Duodenal mucosa (tissue), 2 donors: ENCODE measurements around the gene PMIS2.

ENCODE experiments used
- H3K27ac ChIP-seq: one replicate; pipeline ENCODE4 v1.7.0; 2013; ENCODE audit warnings: low read depth, low read length
- H3K27me3 ChIP-seq, 2 donors: one replicate each; pipeline ENCODE4 v1.7.0; 2013; ENCODE audit warnings: low read length in 2 of 2, control low read depth in 1 of 2; ENCODE audit not compliant: insufficient read depth in 2 of 2, control insufficient read depth in 1 of 2
- H3K36me3 ChIP-seq, 2 donors: one replicate each; pipeline ENCODE4 v1.7.0; 2013; ENCODE audit warnings: low read length in 2 of 2, control low read depth in 1 of 2; ENCODE audit not compliant: insufficient read depth in 2 of 2, control insufficient read depth in 1 of 2
- H3K4me1 ChIP-seq, 2 donors: one replicate each; pipeline ENCODE4 v1.7.0; 2013; ENCODE audit warnings: low read length in 2 of 2, control low read depth in 1 of 2; ENCODE audit not compliant: insufficient read depth in 2 of 2, control insufficient read depth in 1 of 2
- H3K4me3 ChIP-seq, 2 donors: one replicate each; pipeline ENCODE4 v1.7.0; 2013; ENCODE audit warnings: low read length in 2 of 2, low read depth in 1 of 2
- H3K9ac ChIP-seq, 2 donors: one replicate each; pipeline ENCODE4 v1.7.0; 2013; ENCODE audit warnings: low read length in 2 of 2, low read depth in 1 of 2
- H3K9me3 ChIP-seq, 2 donors: one replicate each; pipeline ENCODE4 v1.7.0; 2013; ENCODE audit warnings: low read length in 2 of 2, control low read depth in 1 of 2; ENCODE audit not compliant: control insufficient read depth in 1 of 2

PMIS2 gene

GRCh38 chr19:35628264-35628564, 42.2 kb downstream of the PMIS2 start:
- no peaks in the 10 kb centered on the region for H3K27me3 ChIP-seq
- peak overlapping the region; percentile 80 for H3K27ac ChIP-seq
- H3K36me3 ChIP-seq: peaks cover 10 to 27% of the 10 kb centered on the region in 2 donors
- H3K9ac ChIP-seq: peak overlapping the region; percentile 84 to 85
- H3K4me1 ChIP-seq: peaks cover 9 to 11% of the 10 kb centered on the region in 2 donors
- no peaks in the 10 kb centered on the region for H3K9me3 ChIP-seq
- H3K4me3 ChIP-seq: peak overlapping the region; percentile 83 to 93

GRCh38 chr19:35628565-35629331, 42.8 kb downstream of the PMIS2 start, which contains the start of gene RBM42:
RBM42 (plus strand) TSS chr19:35629036; CDS start chr19:35629154, 118 bp downstream.
- Histone ChIP-seq H3K9ac (peak within 1 kb of the TSS; percentile 85 to 93), H3K9me3 (no peaks in the 10 kb centered on the region), H3K4me3 (peak within 1 kb of the TSS; percentile 83 to 93), H3K27me3 (no peaks in the 10 kb centered on the region), H3K4me1 (peaks cover 9 to 11% of the 10 kb centered on the region in 2 donors), H3K27ac (peak within 1 kb of the TSS; percentile 80), H3K36me3 (peaks cover 10 to 32% of the 10 kb centered on the region in 2 donors)

GRCh38 chr19:35629332-35629633, 43.3 kb downstream of the PMIS2 start:
- Histone ChIP-seq H3K27me3 (no peaks in the 10 kb centered on the region), H3K4me1 (peaks cover 9 to 11% of the 10 kb centered on the region in 2 donors), H3K4me3 (peak overlapping the region; percentile 83 to 93), H3K27ac (peak overlapping the region; percentile 63), H3K9ac (peak overlapping the region; percentile 85 to 93), H3K9me3 (no peaks in the 10 kb centered on the region), H3K36me3 (peaks cover 13 to 37% of the 10 kb centered on the region in 2 donors)

- H3K4me3 ChIP-seq: no peak overlapping the region
- H3K27me3 ChIP-seq: no peaks in the 10 kb centered on the region
- no peak overlapping the region for H3K9ac ChIP-seq
- no peaks in the 10 kb centered on the region for H3K9me3 ChIP-seq
- H3K4me1 ChIP-seq: peaks cover 5 to 7% of the 10 kb centered on the region in 2 donors
- H3K36me3 ChIP-seq: peaks cover 33 to 63% of the 10 kb centered on the region in 2 donors
- H3K27ac ChIP-seq: no peak overlapping the region
Observed at GRCh38 chr19:35633727-35634440, 47.9 kb downstream of the PMIS2 start.

GRCh38 chr19:35636651-35637050, 50.7 kb downstream of the PMIS2 start:
- Histone ChIP-seq H3K9ac (no peak overlapping the region), H3K27ac (no peak overlapping the region), H3K36me3 (peaks cover 26 to 52% of the 10 kb centered on the region in 2 donors), H3K27me3 (no peaks in the 10 kb centered on the region), H3K4me1 (no peaks in the 10 kb centered on the region), H3K4me3 (no peak overlapping the region), H3K9me3 (no peaks in the 10 kb centered on the region)
